ENCODE measurements around the gene DACT1.

- TF ChIP-seq, protein P1, sequence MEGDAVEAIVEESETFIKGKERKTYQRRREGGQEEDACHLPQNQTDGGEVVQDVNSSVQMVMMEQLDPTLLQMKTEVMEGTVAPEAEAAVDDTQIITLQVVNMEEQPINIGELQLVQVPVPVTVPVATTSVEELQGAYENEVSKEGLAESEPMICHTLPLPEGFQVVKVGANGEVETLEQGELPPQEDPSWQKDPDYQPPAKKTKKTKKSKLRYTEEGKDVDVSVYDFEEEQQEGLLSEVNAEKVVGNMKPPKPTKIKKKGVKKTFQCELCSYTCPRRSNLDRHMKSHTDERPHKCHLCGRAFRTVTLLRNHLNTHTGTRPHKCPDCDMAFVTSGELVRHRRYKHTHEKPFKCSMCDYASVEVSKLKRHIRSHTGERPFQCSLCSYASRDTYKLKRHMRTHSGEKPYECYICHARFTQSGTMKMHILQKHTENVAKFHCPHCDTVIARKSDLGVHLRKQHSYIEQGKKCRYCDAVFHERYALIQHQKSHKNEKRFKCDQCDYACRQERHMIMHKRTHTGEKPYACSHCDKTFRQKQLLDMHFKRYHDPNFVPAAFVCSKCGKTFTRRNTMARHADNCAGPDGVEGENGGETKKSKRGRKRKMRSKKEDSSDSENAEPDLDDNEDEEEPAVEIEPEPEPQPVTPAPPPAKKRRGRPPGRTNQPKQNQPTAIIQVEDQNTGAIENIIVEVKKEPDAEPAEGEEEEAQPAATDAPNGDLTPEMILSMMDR (conservative IDR thresholded peaks at IDR 0.05; ENCODE audit: low read length) = no peak
- TF ChIP-seq EZH2phosphoT487 (IDR thresholded peaks at IDR 0.05; ENCODE audit: borderline replicate concordance, low read depth, low read length) = no peak
Observed at GRCh38 chr14:58598028-58598803, 39.5 kb upstream of the DACT1 start.

All from OCI-LY7 (cell line).